ENCODE data around the gene HACE1.
"Not testable (repeated sequence)": the region's sequence is repeated elsewhere in the genome, so short reads cannot be mapped to it uniquely, and the experiment has no call there.

HACE1 gene

DNA sequence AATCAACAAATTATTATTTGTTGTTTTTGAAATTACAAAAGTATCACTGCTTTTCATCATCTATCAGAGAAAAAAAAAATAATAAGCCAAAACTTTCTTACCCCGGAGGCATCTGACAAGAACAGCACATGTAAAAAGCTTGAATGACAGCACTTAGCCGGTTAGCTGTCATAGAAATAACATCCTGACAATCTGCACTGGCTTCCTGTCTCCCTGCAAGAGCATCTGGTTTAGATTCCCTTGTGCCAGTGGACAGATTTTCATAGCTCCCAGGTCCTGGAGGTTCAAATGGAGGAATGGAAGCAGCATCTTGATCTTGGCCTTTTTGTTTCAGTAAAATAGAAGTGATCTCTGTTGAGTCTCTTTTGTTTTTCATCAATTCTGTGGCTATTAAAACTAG, 74.8 kb downstream of the HACE1 start:
- no peaks in the 10 kb centered on the region for H3K27me3 ChIP-seq (ENCODE audit: control insufficient read depth, insufficient read depth, low read length)
- no peaks in the 10 kb centered on the region for H3K9me3 ChIP-seq (ENCODE audit: control insufficient read depth, insufficient read depth, low read length)
- no peaks in the 10 kb centered on the region for H3K36me3 ChIP-seq (ENCODE audit: control insufficient read depth, insufficient read depth, low read length)
- H3K9ac ChIP-seq (ENCODE audit: low read depth, low read length) = no peak overlapping the region
- no peak overlapping the region for H3K4me3 ChIP-seq (ENCODE audit: low read depth, low read length)
- H3K4me1 ChIP-seq (ENCODE audit: control insufficient read depth, insufficient read depth, low read length) = no peaks in the 10 kb centered on the region

DNA sequence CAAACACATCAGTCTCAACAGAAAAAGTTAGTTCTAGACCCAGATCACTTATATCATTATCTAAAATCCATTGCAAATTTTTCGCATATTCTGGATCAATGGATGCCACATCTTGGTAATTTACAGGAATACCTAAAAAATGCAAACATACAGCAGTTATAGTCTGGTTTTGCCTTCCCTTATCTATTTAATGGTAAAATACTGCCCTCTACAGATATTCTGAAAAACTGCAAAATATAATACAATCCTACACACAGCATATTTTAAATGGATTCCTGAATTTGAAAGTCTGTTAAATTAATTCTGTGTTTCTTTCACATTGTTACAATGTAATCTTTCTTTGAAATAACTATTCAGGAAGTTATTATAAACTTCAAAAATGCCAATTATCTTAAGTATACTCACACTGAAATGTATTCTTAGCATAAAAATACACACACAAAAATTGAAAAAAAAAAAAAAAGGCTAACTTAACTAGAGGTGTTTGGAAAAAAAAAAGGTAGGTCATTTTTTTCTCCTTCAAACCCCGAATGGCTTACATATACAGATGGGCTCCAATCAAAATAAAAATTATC, 88.4 kb downstream of the HACE1 start:
- no peaks in the 10 kb centered on the region for H3K27me3 ChIP-seq (ENCODE audit: control insufficient read depth, insufficient read depth, low read length)
- no peaks in the 10 kb centered on the region for H3K36me3 ChIP-seq (ENCODE audit: control insufficient read depth, insufficient read depth, low read length)
- H3K9ac ChIP-seq (ENCODE audit: low read depth, low read length) = no peak overlapping the region
- no peak overlapping the region for H3K4me3 ChIP-seq (ENCODE audit: low read depth, low read length)
- no peaks in the 10 kb centered on the region for H3K4me1 ChIP-seq (ENCODE audit: control insufficient read depth, insufficient read depth, low read length)
- H3K9me3 ChIP-seq (ENCODE audit: control insufficient read depth, insufficient read depth, low read length) = no peaks in the 10 kb centered on the region

DNA sequence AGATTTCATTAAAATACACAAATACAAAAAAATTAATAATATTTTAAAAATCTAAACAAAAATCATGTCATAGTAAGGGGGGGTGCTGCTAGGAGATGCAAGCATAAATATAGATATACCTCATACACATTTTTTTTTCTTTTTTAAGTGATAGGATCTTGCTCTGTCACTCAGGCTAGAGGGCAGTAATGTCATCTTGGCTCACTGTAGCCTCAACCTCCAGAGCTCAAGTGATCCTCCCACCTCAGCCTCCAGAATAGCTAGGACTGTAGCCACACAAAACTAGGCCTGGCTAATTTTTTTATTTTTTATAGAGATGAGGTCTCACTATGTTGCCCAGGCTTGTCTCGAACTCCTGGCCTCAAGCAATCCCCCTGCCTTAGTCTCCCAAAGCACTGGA, 90.8 kb downstream of the HACE1 start:
- H3K4me3 ChIP-seq (ENCODE audit: low read depth, low read length) = no peak overlapping the region
- no peaks in the 10 kb centered on the region for H3K4me1 ChIP-seq (ENCODE audit: control insufficient read depth, insufficient read depth, low read length)
- H3K9me3 ChIP-seq (ENCODE audit: control insufficient read depth, insufficient read depth, low read length) = no peaks in the 10 kb centered on the region
- no peaks in the 10 kb centered on the region for H3K27me3 ChIP-seq (ENCODE audit: control insufficient read depth, insufficient read depth, low read length)
- H3K36me3 ChIP-seq (ENCODE audit: control insufficient read depth, insufficient read depth, low read length) = no peaks in the 10 kb centered on the region
- no peak overlapping the region for H3K9ac ChIP-seq (ENCODE audit: low read depth, low read length)

DNA sequence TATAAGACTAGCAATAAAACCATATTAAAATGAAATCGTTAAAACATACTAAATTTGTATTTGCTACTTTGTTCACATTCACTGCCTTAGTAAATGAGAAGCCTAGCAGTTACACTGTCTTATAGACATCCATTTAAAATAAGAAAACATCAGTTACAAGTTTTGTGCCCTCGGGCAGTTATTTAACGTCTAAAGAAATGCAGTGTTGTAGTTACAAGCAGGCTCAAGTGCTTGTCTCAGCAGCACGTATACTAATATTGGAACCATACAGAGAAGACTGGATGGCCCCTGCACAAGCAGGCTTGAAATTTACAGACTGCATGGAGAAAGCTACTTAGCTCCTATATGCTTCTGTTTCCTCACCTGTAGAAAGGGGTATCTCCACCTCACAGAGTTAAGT, 93.1 kb downstream of the HACE1 start:
- H3K9me3 ChIP-seq (ENCODE audit: control insufficient read depth, insufficient read depth, low read length) = no peaks in the 10 kb centered on the region
- no peak overlapping the region for H3K4me3 ChIP-seq (ENCODE audit: low read depth, low read length)
- H3K36me3 ChIP-seq (ENCODE audit: control insufficient read depth, insufficient read depth, low read length) = no peaks in the 10 kb centered on the region
- H3K9ac ChIP-seq (ENCODE audit: low read depth, low read length) = no peak overlapping the region
- no peaks in the 10 kb centered on the region for H3K27me3 ChIP-seq (ENCODE audit: control insufficient read depth, insufficient read depth, low read length)
- no peaks in the 10 kb centered on the region for H3K4me1 ChIP-seq (ENCODE audit: control insufficient read depth, insufficient read depth, low read length)

DNA sequence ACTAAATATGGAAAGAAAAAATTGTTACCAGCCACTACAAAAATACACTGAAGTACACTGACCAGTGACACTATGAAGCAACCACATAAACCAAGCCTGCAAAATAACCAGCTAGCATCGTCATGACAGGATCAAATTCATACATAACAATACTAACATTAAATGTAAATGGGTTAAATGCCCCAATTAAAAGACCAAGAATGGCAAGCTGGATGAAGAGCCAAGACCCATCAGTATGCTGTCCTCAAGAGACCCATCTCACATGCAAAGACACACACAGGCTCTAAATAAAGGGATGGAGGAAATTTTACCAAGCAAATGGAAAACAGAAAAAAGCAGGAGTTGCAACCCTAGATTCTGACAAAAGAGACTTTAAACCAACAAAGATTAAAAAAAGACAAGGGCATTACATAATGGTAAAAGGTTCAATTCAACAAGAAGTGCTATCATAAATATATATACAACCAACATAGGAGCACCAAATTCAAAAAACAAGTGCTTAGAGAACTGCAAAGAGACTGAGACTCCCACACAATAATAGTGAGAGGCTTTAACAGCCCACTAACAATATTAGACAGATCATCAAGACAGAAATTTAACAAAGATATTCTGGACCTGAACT, 104.8 kb downstream of the HACE1 start:
- Histone ChIP-seq H3K4me1 (ENCODE audit: control insufficient read depth, insufficient read depth, low read length) (peaks cover 4% of the 10 kb centered on the region), H3K4me3 (ENCODE audit: low read depth, low read length) (no peak overlapping the region), H3K9ac (ENCODE audit: low read depth, low read length) (no peak overlapping the region), H3K9me3 (ENCODE audit: control insufficient read depth, insufficient read depth, low read length) (no peaks in the 10 kb centered on the region), H3K36me3 (ENCODE audit: control insufficient read depth, insufficient read depth, low read length) (no peaks in the 10 kb centered on the region), H3K27me3 (ENCODE audit: control insufficient read depth, insufficient read depth, low read length) (no peaks in the 10 kb centered on the region)

DNA sequence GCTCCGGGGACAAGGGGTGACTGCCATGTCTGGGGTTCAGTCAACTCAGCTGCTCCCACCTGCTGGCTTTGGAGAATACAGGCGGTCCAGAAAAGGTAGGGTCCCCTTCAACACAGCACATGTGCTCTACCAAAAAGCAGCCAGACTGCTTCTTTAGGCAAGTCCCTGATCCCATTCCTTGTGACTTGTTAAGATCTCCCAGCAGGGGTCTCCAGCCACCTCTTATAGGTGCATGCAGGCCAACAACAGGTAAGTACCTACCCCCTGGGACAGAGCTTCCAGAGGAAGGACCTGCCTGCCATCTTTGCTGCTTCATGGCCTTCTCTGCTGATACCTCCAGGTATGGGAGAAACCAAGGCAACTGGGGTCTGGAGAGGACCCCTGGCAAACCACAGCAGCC, 106.5 kb downstream of the HACE1 start:
- Histone ChIP-seq H3K4me1 (ENCODE audit: control insufficient read depth, insufficient read depth, low read length) (peaks cover 4% of the 10 kb centered on the region), H3K9me3 (ENCODE audit: control insufficient read depth, insufficient read depth, low read length) (no peaks in the 10 kb centered on the region), H3K9ac (ENCODE audit: low read depth, low read length) (no peak overlapping the region), H3K4me3 (ENCODE audit: low read depth, low read length) (no peak overlapping the region), H3K36me3 (ENCODE audit: control insufficient read depth, insufficient read depth, low read length) (no peaks in the 10 kb centered on the region), H3K27me3 (ENCODE audit: control insufficient read depth, insufficient read depth, low read length) (no peaks in the 10 kb centered on the region)

DNA sequence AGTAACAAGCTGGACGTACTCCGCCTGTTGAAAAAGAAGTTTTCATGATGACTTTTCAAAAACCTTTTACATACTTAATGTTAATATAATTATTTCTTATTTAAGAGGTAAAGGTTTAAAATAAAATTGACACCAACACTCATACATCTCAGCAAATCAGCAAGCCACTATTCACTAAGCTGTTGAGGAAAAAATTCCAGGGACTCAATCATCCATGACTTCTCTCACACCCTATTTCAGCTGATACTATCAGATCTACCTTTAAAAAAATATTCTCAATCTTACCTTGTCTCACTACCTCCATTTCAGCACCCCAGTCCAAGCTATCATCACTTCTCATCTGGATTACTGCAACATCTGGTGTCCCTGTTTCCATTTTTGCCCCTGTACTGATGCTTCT, 109.3 kb downstream of the HACE1 start:
- H3K9ac ChIP-seq (ENCODE audit: low read depth, low read length) = no peak overlapping the region
- H3K9me3 ChIP-seq (ENCODE audit: control insufficient read depth, insufficient read depth, low read length) = no peaks in the 10 kb centered on the region
- H3K36me3 ChIP-seq (ENCODE audit: control insufficient read depth, insufficient read depth, low read length) = no peaks in the 10 kb centered on the region
- H3K4me1 ChIP-seq (ENCODE audit: control insufficient read depth, insufficient read depth, low read length) = peaks cover 4% of the 10 kb centered on the region
- no peak overlapping the region for H3K4me3 ChIP-seq (ENCODE audit: low read depth, low read length)
- H3K27me3 ChIP-seq (ENCODE audit: control insufficient read depth, insufficient read depth, low read length) = no peaks in the 10 kb centered on the region

DNA sequence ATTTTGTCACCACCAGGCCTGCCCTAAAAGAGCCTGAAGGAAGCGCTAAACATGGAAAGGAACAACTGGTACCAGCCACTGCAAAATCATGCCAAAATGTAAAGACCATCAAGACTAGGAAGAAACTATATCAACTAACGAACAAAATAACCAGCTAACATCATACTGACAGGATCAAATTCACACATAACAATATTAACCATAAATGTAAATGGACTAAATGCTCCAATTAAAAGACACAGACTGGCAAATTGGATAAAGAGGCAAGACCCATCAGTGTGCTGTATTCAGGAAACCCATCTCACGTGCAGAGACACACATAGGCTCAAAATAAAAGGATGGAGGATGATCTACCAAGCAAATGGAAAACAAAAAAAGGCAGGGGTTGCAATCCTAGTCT, 120.6 kb downstream of the HACE1 start:
- not testable (repeated sequence) for H3K4me1 ChIP-seq (ENCODE audit: control insufficient read depth, insufficient read depth, low read length)

DNA sequence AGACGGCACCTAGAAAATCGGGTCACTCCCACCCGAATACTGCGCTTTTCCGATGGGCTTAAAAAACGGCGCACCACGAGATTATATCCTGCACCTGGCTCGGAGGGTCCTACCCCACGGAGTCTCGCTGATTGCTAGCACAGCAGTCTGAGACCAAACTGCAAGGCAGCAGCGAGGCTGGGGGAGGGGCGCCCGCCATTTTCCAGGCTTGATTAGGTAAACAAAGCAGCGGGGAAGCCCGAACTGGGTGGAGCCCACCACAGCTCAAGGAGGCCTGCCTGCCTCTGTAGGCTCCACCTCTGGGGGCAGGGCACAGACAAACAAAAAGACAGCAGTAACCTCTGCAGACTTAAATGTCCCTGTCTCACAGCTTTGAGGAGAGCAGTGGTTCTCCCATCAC, 122.2 kb downstream of the HACE1 start:
- not testable (repeated sequence) for H3K36me3 ChIP-seq (ENCODE audit: control insufficient read depth, insufficient read depth, low read length); H3K9me3 ChIP-seq (ENCODE audit: control insufficient read depth, insufficient read depth, low read length); H3K9ac ChIP-seq (ENCODE audit: low read depth, low read length); H3K4me1 ChIP-seq (ENCODE audit: control insufficient read depth, insufficient read depth, low read length); H3K4me3 ChIP-seq (ENCODE audit: low read depth, low read length); H3K27me3 ChIP-seq (ENCODE audit: control insufficient read depth, insufficient read depth, low read length)

More for the DNA sequence above, 120.6 kb downstream of the HACE1 start:
- not testable (repeated sequence) for H3K36me3 ChIP-seq (ENCODE audit: control insufficient read depth, insufficient read depth, low read length); H3K4me3 ChIP-seq (ENCODE audit: low read depth, low read length); H3K9ac ChIP-seq (ENCODE audit: low read depth, low read length); H3K27me3 ChIP-seq (ENCODE audit: control insufficient read depth, insufficient read depth, low read length); H3K9me3 ChIP-seq (ENCODE audit: control insufficient read depth, insufficient read depth, low read length)

DNA sequence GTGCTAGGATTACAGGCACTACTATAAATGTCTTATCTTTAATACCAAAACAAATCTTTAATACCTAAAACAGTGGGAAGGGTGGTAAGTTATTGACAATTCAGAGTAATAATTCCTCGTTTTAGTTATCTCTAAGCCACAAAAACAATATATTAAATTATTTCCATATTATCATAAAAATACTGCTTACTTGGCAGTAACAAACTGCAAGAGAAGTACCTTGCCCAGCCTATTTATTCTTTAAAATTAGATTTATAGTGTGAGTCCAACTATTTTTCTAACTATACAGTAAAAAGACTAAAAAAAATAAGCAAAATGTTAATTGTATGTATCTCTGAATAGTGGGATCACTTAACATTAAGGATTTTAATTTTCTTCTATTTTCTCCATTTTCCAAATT, 123.2 kb downstream of the HACE1 start:
- H3K36me3 ChIP-seq (ENCODE audit: control insufficient read depth, insufficient read depth, low read length) = no peaks in the 10 kb centered on the region
- no peak overlapping the region for H3K4me3 ChIP-seq (ENCODE audit: low read depth, low read length)
- H3K27me3 ChIP-seq (ENCODE audit: control insufficient read depth, insufficient read depth, low read length) = no peaks in the 10 kb centered on the region
- no peaks in the 10 kb centered on the region for H3K4me1 ChIP-seq (ENCODE audit: control insufficient read depth, insufficient read depth, low read length)
- H3K9ac ChIP-seq (ENCODE audit: low read depth, low read length) = no peak overlapping the region
- no peaks in the 10 kb centered on the region for H3K9me3 ChIP-seq (ENCODE audit: control insufficient read depth, insufficient read depth, low read length)

DNA sequence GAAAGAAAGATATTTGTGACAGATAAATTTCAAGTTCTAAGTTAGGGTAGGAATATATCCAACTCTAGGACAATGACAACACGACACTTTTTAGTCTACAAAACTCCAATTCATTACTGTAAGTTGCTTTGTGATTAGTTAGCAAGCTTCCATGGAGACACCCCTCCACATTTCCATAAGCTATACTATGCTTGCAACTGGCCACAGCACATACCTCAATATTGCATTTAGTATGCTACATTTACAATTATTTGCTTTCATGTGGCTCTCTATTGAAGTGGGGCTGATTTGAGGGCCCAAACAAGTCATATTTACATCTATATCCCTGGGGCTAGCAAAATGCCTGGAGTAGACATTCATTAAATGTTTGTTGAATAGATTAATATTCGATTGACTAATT, 129.3 kb downstream of the HACE1 start:
- H3K4me1 ChIP-seq (ENCODE audit: control insufficient read depth, insufficient read depth, low read length) = peaks cover 5% of the 10 kb centered on the region
- H3K9ac ChIP-seq (ENCODE audit: low read depth, low read length) = no peak overlapping the region
- no peaks in the 10 kb centered on the region for H3K36me3 ChIP-seq (ENCODE audit: control insufficient read depth, insufficient read depth, low read length)
- H3K27me3 ChIP-seq (ENCODE audit: control insufficient read depth, insufficient read depth, low read length) = no peaks in the 10 kb centered on the region
- no peaks in the 10 kb centered on the region for H3K9me3 ChIP-seq (ENCODE audit: control insufficient read depth, insufficient read depth, low read length)
- no peak overlapping the region for H3K4me3 ChIP-seq (ENCODE audit: low read depth, low read length)

DNA sequence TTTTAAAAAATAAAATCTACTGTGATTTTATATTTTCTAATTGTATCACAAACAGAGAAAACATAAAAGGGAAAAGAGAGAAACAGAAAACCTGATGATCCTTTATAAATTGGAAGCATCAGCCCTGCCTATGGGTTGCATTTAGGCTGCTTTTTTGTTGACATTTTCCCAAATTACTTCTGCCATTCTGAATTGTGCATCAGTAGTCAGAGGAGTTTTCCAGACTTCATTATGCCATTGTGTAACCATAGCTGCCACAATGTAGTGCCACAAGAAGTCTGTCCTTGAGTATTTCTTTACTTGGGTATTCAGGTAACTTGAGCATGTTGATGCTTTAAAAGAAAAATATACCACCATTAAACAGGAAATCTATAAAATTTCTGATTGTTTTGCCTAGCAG, 130.3 kb downstream of the HACE1 start:
- no peak overlapping the region for H3K4me3 ChIP-seq (ENCODE audit: low read depth, low read length)
- H3K36me3 ChIP-seq (ENCODE audit: control insufficient read depth, insufficient read depth, low read length) = no peaks in the 10 kb centered on the region
- no peaks in the 10 kb centered on the region for H3K27me3 ChIP-seq (ENCODE audit: control insufficient read depth, insufficient read depth, low read length)
- H3K4me1 ChIP-seq (ENCODE audit: control insufficient read depth, insufficient read depth, low read length) = peaks cover 5% of the 10 kb centered on the region
- no peak overlapping the region for H3K9ac ChIP-seq (ENCODE audit: low read depth, low read length)
- no peaks in the 10 kb centered on the region for H3K9me3 ChIP-seq (ENCODE audit: control insufficient read depth, insufficient read depth, low read length)

Data from iPS-15b (cell line).